GM23248 (cell line): ENCODE results near the gene FAM83F. TPM values are rescaled to one million over a fixed set of nuclear protein-coding genes. Genes with fewer than 3 reads are reported as not detected.
"Not testable (repeated sequence)": the region's sequence is repeated elsewhere in the genome, so short reads cannot be mapped to it uniquely, and the experiment has no call there.

Experiments
- DNase-seq: peaks from one replicate; pipeline ENCODE4 v3.0.0-alpha.2; 2015
- H2AFZ ChIP-seq: fragments of 200-600 bp; sonication (generic); 2 replicates; pipeline ENCODE4 v1.6.1; 2016; ENCODE audit warnings: antibody characterized with exemption
- H3F3A ChIP-seq: fragments of 200-600 bp; sonication (generic); 2 replicates; pipeline ENCODE4 v1.6.1; 2016; ENCODE audit warnings: mild to moderate bottlenecking, antibody characterized with exemption, mixed run types; ENCODE audit not compliant: insufficient read depth
- H3K27ac ChIP-seq: fragments of 200-600 bp; sonication (generic); 2 replicates; pipeline ENCODE4 v1.5.1; 2016; ENCODE audit warnings: mild to moderate bottlenecking
- H3K27me3 ChIP-seq: fragments of 200-600 bp; sonication (generic); replicated peaks from 2 replicates; pipeline ENCODE4 v1.6.1; 2016; ENCODE audit warnings: mild to moderate bottlenecking; ENCODE audit not compliant: insufficient read depth
- H3K36me3 ChIP-seq: fragments of 200-600 bp; sonication (generic); 2 replicates; pipeline ENCODE4 v1.6.1; 2016; ENCODE audit warnings: low read depth, mild to moderate bottlenecking
- H3K4me1 ChIP-seq: fragments of 200-600 bp; sonication (generic); 2 replicates; pipeline ENCODE4 v1.6.1; 2016; ENCODE audit warnings: mild to moderate bottlenecking; ENCODE audit not compliant: insufficient read depth
- H3K4me2 ChIP-seq: fragments of 200-600 bp; sonication (generic); one replicate; pipeline ENCODE4 v1.6.1; 2016; ENCODE audit warnings: mild to moderate bottlenecking; ENCODE audit not compliant: unreplicated experiment
- H3K4me3 ChIP-seq: fragments of 200-600 bp; sonication (generic); 2 replicates; pipeline ENCODE4 v1.5.1; 2016; ENCODE audit warnings: mild to moderate bottlenecking
- H3K79me2 ChIP-seq: fragments of 200-600 bp; sonication (generic); 2 replicates; pipeline ENCODE4 v1.6.1; 2016; ENCODE audit warnings: mild to moderate bottlenecking; ENCODE audit not compliant: insufficient read depth
- H3K9ac ChIP-seq: fragments of 200-600 bp; sonication (generic); 2 replicates; pipeline ENCODE4 v1.6.1; 2016; ENCODE audit warnings: mild to moderate bottlenecking
- H3K9me2 ChIP-seq: fragments of 200-600 bp; sonication (generic); 2 replicates; pipeline ENCODE4 v1.6.1; 2016; ENCODE audit warnings: mixed run types, mild to moderate bottlenecking, moderate library complexity; ENCODE audit not compliant: insufficient read depth
- H3K9me3 ChIP-seq: fragments of 200-600 bp; sonication (generic); one replicate; pipeline ENCODE4 v1.6.1; 2017; ENCODE audit warnings: low read depth
- H4K20me1 ChIP-seq: fragments of 200-600 bp; sonication (generic); 2 replicates; pipeline ENCODE4 v1.6.0; 2016; ENCODE audit not compliant: insufficient read depth
- EZH2 ChIP-seq: fragments of 200-600 bp; sonication (generic); IDR thresholded peaks from 2 replicates; pipeline ENCODE4 v1.6.1; 2018; ENCODE audit warnings: antibody characterized with exemption, mild to moderate bottlenecking; ENCODE audit not compliant: insufficient read depth, poor library complexity, severe bottlenecking
- EZH2phosphoT487 ChIP-seq: fragments of 200-600 bp; sonication (generic); IDR thresholded peaks from 2 replicates; pipeline ENCODE4 v1.6.1; 2018; ENCODE audit warnings: antibody characterized with exemption, moderate library complexity, mild to moderate bottlenecking, low read depth; ENCODE audit not compliant: insufficient read depth
- WGBS, 2 experiments: methylation state at CpG; one replicate each; pipeline ENCODE4 v1.1.6; 2015 to 2017; ENCODE audit warnings: low lambda C conversion rate in 2 of 2, low coverage in 1 of 2; ENCODE audit errors: missing lambda C conversion rate in 2 of 2; 5-methylcytosine and 5-hydroxymethylcytosine counted together
- in situ Hi-C: fragments of 300-500 bp; cut with MboI; formaldehyde crosslinking; loops from 2 replicates; pipeline ENCODE4 v1.15.0; 2020
- polyA plus RNA-seq: library from polyadenylated mRNA; unstranded; fragments of >200 nt; fragmentation: Nextera tagmentation; extraction: Ambion mirVana; gene quantifications from 2 replicates; pipeline ENCODE4 v1.2.1, GENCODE V29; 2016
- total RNA-seq: library from RNA; depleted of rRNA; stranded (reverse); fragments of >200 nt; shearing (Covaris generic); gene quantifications from 2 replicates; pipeline ENCODE4 v1.2.3, GENCODE V29; 2014

The FAM83F gene
- total and polyA plus RNA-seq, 2 experiments from 2014 or later, result not detected

DNA sequence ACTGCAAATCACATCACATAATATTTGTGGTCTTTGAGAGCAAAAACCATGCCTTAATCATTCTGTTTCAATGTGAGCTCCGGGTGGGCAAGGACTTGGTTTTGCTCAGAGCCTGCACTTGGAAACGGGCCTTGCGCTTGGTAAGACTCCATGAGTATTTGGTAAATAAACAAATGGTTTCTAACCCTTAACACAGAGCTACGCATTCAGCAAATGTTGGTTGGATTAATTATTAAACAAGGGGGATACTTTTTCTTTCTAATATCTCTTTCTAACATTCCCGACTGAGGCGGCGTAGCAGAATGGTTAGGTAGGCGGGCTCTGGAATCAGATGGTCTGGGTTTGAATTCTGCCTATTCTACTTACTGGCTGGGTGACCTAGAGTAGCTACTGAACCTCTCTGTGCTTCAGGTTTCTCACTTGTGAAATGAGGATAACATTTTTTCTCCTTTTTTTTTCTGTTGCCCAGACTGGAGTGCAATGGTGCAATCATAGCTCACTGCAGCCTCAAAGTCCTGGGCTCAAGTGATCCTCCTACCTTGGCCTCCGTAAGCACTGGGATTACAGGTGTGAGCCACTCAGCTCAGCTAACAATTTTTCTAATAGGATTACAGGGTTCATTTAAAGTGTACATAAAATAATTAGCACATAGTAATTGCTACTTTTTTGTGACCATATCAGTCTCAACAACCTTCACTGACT, 3.4 kb upstream of the FAM83F start:
- Histone ChIP-seq H3K27me3 (peaks cover 39% of the 10 kb centered on the region), H3K79me2 (no peaks in the 10 kb centered on the region), H3K9me2 (no peaks in the 10 kb centered on the region), H3K4me3 (no peak overlapping the region), H3K9me3 (no peaks in the 10 kb centered on the region), H4K20me1 (no peaks in the 10 kb centered on the region), H3K4me2 (no peak overlapping the region), H3K36me3 (no peaks in the 10 kb centered on the region), H3K27ac (no peak overlapping the region), H3F3A (no peaks in the 10 kb centered on the region), H2AFZ (no peak overlapping the region), H3K4me1 (no peaks in the 10 kb centered on the region), H3K9ac (no peak overlapping the region)
- no peak for TF ChIP-seq EZH2phosphoT487
- no peak for TF ChIP-seq EZH2
- WGBS, 2 experiments, result 71 to 77% methylated on average over 9 of the region's 9 CpGs
- in situ Hi-C loops, result no loop called here
- no peak for DNase-seq

DNA sequence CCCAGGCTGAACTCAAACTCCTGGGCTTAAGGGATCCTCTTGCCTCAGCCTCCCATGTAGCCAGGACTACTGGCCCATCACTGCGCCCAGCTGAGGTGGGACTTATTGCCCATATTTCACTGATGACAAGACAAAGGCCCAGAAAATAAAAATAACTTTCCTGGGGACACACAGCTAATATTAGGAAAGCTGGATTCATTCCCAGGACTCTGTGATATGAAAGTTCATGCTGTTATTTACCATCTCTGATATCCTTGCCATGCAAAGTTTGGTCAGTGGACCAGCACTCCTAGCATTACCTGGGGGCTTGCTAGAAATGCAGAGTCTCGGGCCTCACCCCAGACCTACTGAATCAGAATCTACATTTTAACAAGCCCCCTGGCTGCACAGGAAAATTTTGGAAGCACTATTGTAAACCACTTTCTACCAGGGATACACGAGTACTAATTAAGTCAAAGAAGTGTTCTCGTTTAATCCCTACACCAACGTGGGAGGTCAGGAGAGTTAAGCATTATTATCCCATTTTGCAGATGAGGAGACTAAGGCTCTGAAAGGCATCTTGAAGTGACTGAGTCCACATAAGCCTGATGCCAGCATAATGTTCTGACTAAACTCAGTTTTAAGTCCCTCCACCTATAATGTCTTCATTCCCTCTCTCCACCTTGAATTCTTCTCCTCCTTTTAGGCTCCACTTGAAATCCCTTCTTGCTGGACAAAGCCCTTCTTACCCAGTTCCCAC, 2.5 kb upstream of the FAM83F start:
- H3K36me3 ChIP-seq, result no peaks in the 10 kb centered on the region

DNA sequence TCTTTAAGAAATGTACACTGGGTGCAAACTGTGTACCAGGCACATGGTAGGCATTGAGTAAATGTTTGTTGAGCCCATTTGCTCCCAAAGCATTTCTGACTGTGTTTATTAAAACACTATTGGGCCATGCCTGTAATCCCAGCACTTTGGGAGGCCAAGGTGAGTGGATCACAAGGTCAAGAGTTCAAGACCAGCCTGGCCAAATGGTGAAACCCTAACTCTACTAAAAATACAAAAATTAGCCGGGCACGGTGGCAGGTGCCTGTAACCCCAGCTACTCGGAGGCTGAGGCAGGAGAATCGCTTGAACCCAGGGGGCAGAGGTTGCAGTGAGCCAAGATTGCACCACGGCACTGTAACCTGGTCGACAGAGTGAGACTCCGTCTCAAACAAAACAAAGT, 1.9 kb upstream of the FAM83F start:
- H3K4me2 ChIP-seq, in situ Hi-C loops, H4K20me1 ChIP-seq, DNase-seq, H3F3A ChIP-seq, H3K27ac ChIP-seq, H3K79me2 ChIP-seq, H3K36me3 ChIP-seq, H3K9ac ChIP-seq, H3K4me1 ChIP-seq, H3K9me2 ChIP-seq, H3K9me3 ChIP-seq, H2AFZ ChIP-seq, H3K4me3 ChIP-seq: not testable (repeated sequence)
- peaks cover 52% of the 10 kb centered on the region for H3K27me3 ChIP-seq
- WGBS, 2 experiments, result 80 to 86% methylated on average over 7 of the region's 7 CpGs

More for the DNA sequence above, 2.5 kb upstream of the FAM83F start:
- Histone ChIP-seq H3K9me3 (no peaks in the 10 kb centered on the region), H3K9ac (no peak overlapping the region), H3K27ac (no peak overlapping the region), H4K20me1 (no peaks in the 10 kb centered on the region), H3K9me2 (no peaks in the 10 kb centered on the region), H3K79me2 (no peaks in the 10 kb centered on the region), H3K27me3 (peaks cover 49% of the 10 kb centered on the region), H3F3A (no peaks in the 10 kb centered on the region), H2AFZ (no peak overlapping the region), H3K4me2 (no peak overlapping the region), H3K4me1 (no peaks in the 10 kb centered on the region), H3K4me3 (no peak overlapping the region)
- in situ Hi-C loops, result no loop called here
- TF ChIP-seq EZH2 (no peak), EZH2phosphoT487 (no peak)
- DNase-seq, result no peak
- WGBS, 2 experiments, result 63 to 72% methylated on average over 5 of the region's 5 CpGs

DNA sequence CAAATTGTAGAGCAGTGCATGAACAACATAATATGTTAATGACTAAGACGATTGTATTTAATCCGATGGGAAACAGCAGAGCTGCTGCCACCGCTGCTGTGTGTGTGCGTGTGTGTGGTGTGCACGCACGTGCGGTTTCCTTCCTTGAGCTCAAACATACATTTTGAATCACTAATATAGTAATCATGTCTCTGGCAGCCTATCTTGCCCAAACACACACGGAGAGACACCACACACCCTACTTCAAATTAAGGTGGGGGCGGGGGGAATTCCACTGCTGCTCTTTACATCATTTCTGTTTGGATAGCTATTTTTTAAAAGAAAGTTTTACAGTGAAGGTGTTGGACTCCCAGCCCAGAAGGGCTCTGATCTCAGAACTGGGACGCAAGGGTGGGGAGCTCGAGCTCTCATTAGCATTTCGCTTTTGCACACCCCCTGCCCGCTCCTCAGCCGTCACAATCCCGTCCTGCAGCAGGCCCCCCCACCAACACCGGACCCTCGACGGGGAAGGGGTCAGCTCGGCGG, 651 bp upstream of the FAM83F start:
- H3K9me2 ChIP-seq, result no peaks in the 10 kb centered on the region
- H2AFZ ChIP-seq, result no peak overlapping the region
- no peaks in the 10 kb centered on the region for H3K9me3 ChIP-seq
- H3K79me2 ChIP-seq, result no peaks in the 10 kb centered on the region
- H3K4me2 ChIP-seq, result no peak overlapping the region
- no peaks in the 10 kb centered on the region for H3F3A ChIP-seq
- in situ Hi-C loops, result no loop called here
- H3K27ac ChIP-seq, result no peak overlapping the region
- peaks cover 52% of the 10 kb centered on the region for H3K27me3 ChIP-seq
- WGBS, 2 experiments, result 38 to 46% methylated on average over 20 of the region's 20 CpGs
- TF ChIP-seq EZH2 (peak; percentile 71), EZH2phosphoT487 (0 out of 2 replicates have a peak, but pooled peaks have one; percentile 33)
- H3K9ac ChIP-seq, result no peak overlapping the region
- H3K36me3 ChIP-seq, result no peaks in the 10 kb centered on the region
- no peak for DNase-seq
- no peak overlapping the region for H3K4me3 ChIP-seq
- no peaks in the 10 kb centered on the region for H4K20me1 ChIP-seq
- H3K4me1 ChIP-seq, result no peaks in the 10 kb centered on the region
